ENCODE measurements around the gene OR4Q2. TPM values are rescaled to one million over a fixed set of nuclear protein-coding genes. Genes with fewer than 3 reads are reported as not detected.

The OR4Q2 gene
- total RNA-seq, 1 experiment from 2014 or later: not detected

DNA sequence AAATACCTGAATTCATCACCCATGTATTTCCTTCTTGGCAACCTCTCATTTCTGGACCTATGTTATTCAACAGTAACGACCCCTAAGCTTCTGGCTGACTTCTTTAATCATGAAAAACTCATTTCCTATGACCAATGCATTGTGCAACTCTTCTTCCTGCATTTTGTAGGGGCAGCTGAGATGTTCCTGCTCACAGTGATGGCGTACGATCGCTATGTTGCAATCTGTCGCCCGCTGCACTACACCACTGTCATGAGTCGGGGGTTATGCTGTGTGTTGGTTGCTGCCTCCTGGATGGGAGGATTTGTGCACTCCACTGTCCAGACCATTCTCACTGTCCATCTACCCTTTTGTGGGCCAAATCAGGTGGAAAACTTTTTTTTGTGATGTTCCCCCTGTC lies 356 bp downstream of the OR4Q2 start:
- CTCF ChIA-PET: no interaction called here
- Histone ChIP-seq H3K4me3 (replicated peaks in 1 of 2; ENCODE audit: low read depth in 1 of 2, low read length in 2 of 2) (no peak overlapping the region), H2AFZ (ENCODE audit: low read depth, low read length, poor library complexity, severe bottlenecking) (no peak overlapping the region), H3K4me2 (ENCODE audit: low read length) (no peak overlapping the region), H3K4me1 (ENCODE audit: control insufficient read depth in 1 of 2, insufficient read depth in 2 of 2, low read length in 2 of 2) (no peaks in the 10 kb centered on the region), H4K20me1 (ENCODE audit: insufficient read depth) (no peaks in the 10 kb centered on the region; the same call in 1 of the 2 replicates), H3K9me2 (ENCODE audit: insufficient read depth) (no peaks in the 10 kb centered on the region), H3K27me3 (ENCODE audit: insufficient read depth, low read length) (no peaks in the 10 kb centered on the region), H3K36me3 (ENCODE audit: control insufficient read depth in 1 of 2, insufficient read depth in 2 of 2, low read length in 2 of 2) (no peaks in the 10 kb centered on the region), H3K79me2 (ENCODE audit: insufficient read depth, low read length) (no peaks in the 10 kb centered on the region), H3K9ac (ENCODE audit: low read length) (no peak overlapping the region), H3K27ac (ENCODE audit: low read depth, low read length) (no peak overlapping the region), H3K9me3 (ENCODE audit: control insufficient read depth in 1 of 2, insufficient read depth in 1 of 2, low read depth in 1 of 2, low read length in 2 of 2) (peaks cover 0 to 14% of the 10 kb centered on the region in 2 experiments; a peak in 2 of 4 replicates)
- no peak for ATAC-seq
- RAD21 ChIA-PET (ENCODE audit: low non-redundant PET in 1 of 2, low total read pairs in 2 of 2, uncharacterized antibody in 2 of 2, unreplicated experiment in 2 of 2): no interaction called here
- POLR2A ChIA-PET: no interaction called here
- no TSS peak for BruUV-seq (replicated peaks)
- intact Hi-C loops (cut with micrococcal nuclease): no loop called here
- no peak for DNase-seq (ENCODE audit: low read depth, low spot score)
- no peak for TF ChIP-seq FOSL1 (IDR thresholded peaks at IDR 0.05; ENCODE audit: low read depth)
- no peak for TF ChIP-seq ZNF274 (IDR thresholded peaks at IDR 0.05; ENCODE audit: low read depth, low read length)

DNA sequence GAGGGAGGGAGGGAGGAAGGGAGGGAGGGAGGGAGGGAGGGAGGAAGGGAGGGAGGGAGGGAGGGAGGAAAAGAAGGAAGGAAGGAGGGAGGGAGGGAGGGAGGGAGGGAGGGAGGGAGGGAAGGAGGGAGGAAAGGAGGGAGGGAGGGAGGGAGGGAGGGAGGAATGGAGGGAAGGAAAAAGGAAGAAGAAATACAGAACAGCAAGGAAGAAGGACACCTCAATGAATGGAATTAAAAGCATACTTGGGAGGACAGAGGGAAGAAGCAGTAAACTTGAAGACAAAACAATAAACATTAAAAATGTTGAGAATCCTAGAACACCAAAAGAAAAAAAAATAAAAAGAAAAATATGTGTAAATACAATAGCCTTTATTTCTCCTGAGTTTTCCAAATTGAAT lies 6.2 kb downstream of the OR4Q2 start:
- no peak overlapping the region for H3K27ac ChIP-seq (ENCODE audit: low read depth, low read length)
- POLR2A ChIA-PET: no interaction called here
- BruUV-seq (replicated peaks): no TSS peak
- no peaks in the 10 kb centered on the region for H3K27me3 ChIP-seq (ENCODE audit: insufficient read depth, low read length)
- no peak for DNase-seq (ENCODE audit: low read depth, low spot score)
- TF ChIP-seq, protein P1, sequence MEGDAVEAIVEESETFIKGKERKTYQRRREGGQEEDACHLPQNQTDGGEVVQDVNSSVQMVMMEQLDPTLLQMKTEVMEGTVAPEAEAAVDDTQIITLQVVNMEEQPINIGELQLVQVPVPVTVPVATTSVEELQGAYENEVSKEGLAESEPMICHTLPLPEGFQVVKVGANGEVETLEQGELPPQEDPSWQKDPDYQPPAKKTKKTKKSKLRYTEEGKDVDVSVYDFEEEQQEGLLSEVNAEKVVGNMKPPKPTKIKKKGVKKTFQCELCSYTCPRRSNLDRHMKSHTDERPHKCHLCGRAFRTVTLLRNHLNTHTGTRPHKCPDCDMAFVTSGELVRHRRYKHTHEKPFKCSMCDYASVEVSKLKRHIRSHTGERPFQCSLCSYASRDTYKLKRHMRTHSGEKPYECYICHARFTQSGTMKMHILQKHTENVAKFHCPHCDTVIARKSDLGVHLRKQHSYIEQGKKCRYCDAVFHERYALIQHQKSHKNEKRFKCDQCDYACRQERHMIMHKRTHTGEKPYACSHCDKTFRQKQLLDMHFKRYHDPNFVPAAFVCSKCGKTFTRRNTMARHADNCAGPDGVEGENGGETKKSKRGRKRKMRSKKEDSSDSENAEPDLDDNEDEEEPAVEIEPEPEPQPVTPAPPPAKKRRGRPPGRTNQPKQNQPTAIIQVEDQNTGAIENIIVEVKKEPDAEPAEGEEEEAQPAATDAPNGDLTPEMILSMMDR (IDR thresholded peaks at IDR 0.05 in 2 of 3, conservative IDR thresholded peaks at IDR 0.05 in 1 of 3; ENCODE audit: borderline replicate concordance in 1 of 3, insufficient read depth in 1 of 3, low read depth in 2 of 3, low read length in 2 of 3): no peak
- TF ChIP-seq ELF1 (IDR thresholded peaks at IDR 0.05; ENCODE audit: borderline replicate concordance, low read depth): no peak
- TF ChIP-seq ZNF274 (IDR thresholded peaks at IDR 0.05; ENCODE audit: low read depth, low read length): no peak
- no peak for TF ChIP-seq POLR2AphosphoS5 (IDR thresholded peaks at IDR 0.05; ENCODE audit: low read depth, low read length)
- TF ChIP-seq CEBPB (IDR thresholded peaks at IDR 0.05; ENCODE audit: low read depth): no peak
- no peak for TF ChIP-seq SRF (IDR thresholded peaks at IDR 0.05; ENCODE audit: low read depth)
- TF ChIP-seq RAD21 (IDR thresholded peaks at IDR 0.05; ENCODE audit: low read depth): no peak
- TF ChIP-seq YY1 (IDR thresholded peaks at IDR 0.05; ENCODE audit: extremely low read depth, insufficient replicate concordance, low read depth, low read length): no peak
- no peak for TF ChIP-seq EZH2 (IDR thresholded peaks at IDR 0.05)
- TF ChIP-seq, protein P2, sequence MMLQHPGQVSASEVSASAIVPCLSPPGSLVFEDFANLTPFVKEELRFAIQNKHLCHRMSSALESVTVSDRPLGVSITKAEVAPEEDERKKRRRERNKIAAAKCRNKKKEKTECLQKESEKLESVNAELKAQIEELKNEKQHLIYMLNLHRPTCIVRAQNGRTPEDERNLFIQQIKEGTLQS (IDR thresholded peaks at IDR 0.05): no peak
- no peak for TF ChIP-seq POLR2A (IDR thresholded peaks at IDR 0.05; ENCODE audit: borderline replicate concordance, extremely low read depth, insufficient read depth, insufficient read length)
- TF ChIP-seq EGR1 (IDR thresholded peaks at IDR 0.05; ENCODE audit: low read depth): no peak
- TF ChIP-seq, protein P3, sequence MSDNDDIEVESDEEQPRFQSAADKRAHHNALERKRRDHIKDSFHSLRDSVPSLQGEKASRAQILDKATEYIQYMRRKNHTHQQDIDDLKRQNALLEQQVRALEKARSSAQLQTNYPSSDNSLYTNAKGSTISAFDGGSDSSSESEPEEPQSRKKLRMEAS (IDR thresholded peaks at IDR 0.05): no peak
- TF ChIP-seq, protein P4, sequence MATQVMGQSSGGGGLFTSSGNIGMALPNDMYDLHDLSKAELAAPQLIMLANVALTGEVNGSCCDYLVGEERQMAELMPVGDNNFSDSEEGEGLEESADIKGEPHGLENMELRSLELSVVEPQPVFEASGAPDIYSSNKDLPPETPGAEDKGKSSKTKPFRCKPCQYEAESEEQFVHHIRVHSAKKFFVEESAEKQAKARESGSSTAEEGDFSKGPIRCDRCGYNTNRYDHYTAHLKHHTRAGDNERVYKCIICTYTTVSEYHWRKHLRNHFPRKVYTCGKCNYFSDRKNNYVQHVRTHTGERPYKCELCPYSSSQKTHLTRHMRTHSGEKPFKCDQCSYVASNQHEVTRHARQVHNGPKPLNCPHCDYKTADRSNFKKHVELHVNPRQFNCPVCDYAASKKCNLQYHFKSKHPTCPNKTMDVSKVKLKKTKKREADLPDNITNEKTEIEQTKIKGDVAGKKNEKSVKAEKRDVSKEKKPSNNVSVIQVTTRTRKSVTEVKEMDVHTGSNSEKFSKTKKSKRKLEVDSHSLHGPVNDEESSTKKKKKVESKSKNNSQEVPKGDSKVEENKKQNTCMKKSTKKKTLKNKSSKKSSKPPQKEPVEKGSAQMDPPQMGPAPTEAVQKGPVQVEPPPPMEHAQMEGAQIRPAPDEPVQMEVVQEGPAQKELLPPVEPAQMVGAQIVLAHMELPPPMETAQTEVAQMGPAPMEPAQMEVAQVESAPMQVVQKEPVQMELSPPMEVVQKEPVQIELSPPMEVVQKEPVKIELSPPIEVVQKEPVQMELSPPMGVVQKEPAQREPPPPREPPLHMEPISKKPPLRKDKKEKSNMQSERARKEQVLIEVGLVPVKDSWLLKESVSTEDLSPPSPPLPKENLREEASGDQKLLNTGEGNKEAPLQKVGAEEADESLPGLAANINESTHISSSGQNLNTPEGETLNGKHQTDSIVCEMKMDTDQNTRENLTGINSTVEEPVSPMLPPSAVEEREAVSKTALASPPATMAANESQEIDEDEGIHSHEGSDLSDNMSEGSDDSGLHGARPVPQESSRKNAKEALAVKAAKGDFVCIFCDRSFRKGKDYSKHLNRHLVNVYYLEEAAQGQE (IDR thresholded peaks at IDR 0.05; ENCODE audit: low read depth): no peak
- TF ChIP-seq SP1 (IDR thresholded peaks at IDR 0.05; ENCODE audit: low read depth): no peak
- TF ChIP-seq EZH2phosphoT487 (IDR thresholded peaks at IDR 0.05; ENCODE audit: borderline replicate concordance): no peak
- H3K36me3 ChIP-seq (ENCODE audit: control insufficient read depth in 1 of 2, insufficient read depth in 2 of 2, low read length in 2 of 2): no peaks in the 10 kb centered on the region
- RAD21 ChIA-PET (ENCODE audit: low non-redundant PET in 1 of 2, low total read pairs in 2 of 2, uncharacterized antibody in 2 of 2, unreplicated experiment in 2 of 2): no interaction called here
- H3K9me3 ChIP-seq (ENCODE audit: control insufficient read depth in 1 of 2, insufficient read depth in 1 of 2, low read depth in 1 of 2, low read length in 2 of 2): peaks cover 0 to 9% of the 10 kb centered on the region in 2 experiments; a peak in 2 of 4 replicates
- H2AFZ ChIP-seq (ENCODE audit: low read depth, low read length, poor library complexity, severe bottlenecking): no peak overlapping the region
- H4K20me1 ChIP-seq (ENCODE audit: insufficient read depth): no peaks in the 10 kb centered on the region
- no peaks in the 10 kb centered on the region for H3K4me1 ChIP-seq (ENCODE audit: control insufficient read depth in 1 of 2, insufficient read depth in 2 of 2, low read length in 2 of 2)
- H3K9me2 ChIP-seq (ENCODE audit: insufficient read depth): no peaks in the 10 kb centered on the region
- H3K9ac ChIP-seq (ENCODE audit: low read length): no peak overlapping the region
- no peak for ATAC-seq
- CTCF ChIA-PET: no interaction called here
- intact Hi-C loops (cut with micrococcal nuclease): no loop called here
- H3K79me2 ChIP-seq (ENCODE audit: insufficient read depth, low read length): no peaks in the 10 kb centered on the region
- no peak overlapping the region for H3K4me3 ChIP-seq (replicated peaks in 1 of 2; ENCODE audit: low read depth in 1 of 2, low read length in 2 of 2)
- H3K4me2 ChIP-seq (ENCODE audit: low read length): no peak overlapping the region

Data from HCT116 (cell line).